Neural progenitor cell (in vitro differentiated cells): Measurements from ENCODE around the gene ZNF892. TPM values are rescaled to one million over a fixed set of nuclear protein-coding genes. Genes with fewer than 3 reads are reported as not detected.
"Not testable (repeated sequence)": the region's sequence is repeated elsewhere in the genome, so short reads cannot be mapped to it uniquely, and the experiment has no call there.

Experiments
- DNase-seq: peaks from one replicate; pipeline ENCODE4 v3.0.0-alpha.2; 2016; ENCODE audit warnings: low spot score
- H2AFZ ChIP-seq: fragments of 200-600 bp; sonication (generic); replicated peaks from 2 replicates; pipeline ENCODE4 v1.6.1; 2016; ENCODE audit warnings: antibody characterized with exemption
- H3F3A ChIP-seq: fragments of 200-600 bp; sonication (generic); 2 replicates; pipeline ENCODE4 v1.6.1; 2016; ENCODE audit warnings: antibody characterized with exemption, low read depth
- H3K27ac ChIP-seq: fragments of 200-600 bp; sonication (generic); 2 replicates; pipeline ENCODE4 v1.5.1; 2016; ENCODE audit warnings: mild to moderate bottlenecking
- H3K27me3 ChIP-seq: fragments of 200-600 bp; sonication (generic); 2 replicates; pipeline ENCODE4 v1.6.1; 2016; ENCODE audit warnings: mild to moderate bottlenecking, moderate library complexity
- H3K36me3 ChIP-seq: fragments of 200-600 bp; sonication (generic); 2 replicates; pipeline ENCODE4 v1.5.1; 2016
- H3K4me1 ChIP-seq: fragments of 200-600 bp; sonication (generic); 2 replicates; pipeline ENCODE4 v1.6.1; 2016; ENCODE audit warnings: mixed run types
- H3K4me2 ChIP-seq: fragments of 200-600 bp; sonication (generic); 2 replicates; pipeline ENCODE4 v1.6.1; 2016
- H3K4me3 ChIP-seq: fragments of 200-600 bp; sonication (generic); 2 replicates; pipeline ENCODE4 v1.5.1; 2016
- H3K79me2 ChIP-seq: fragments of 200-600 bp; sonication (generic); 2 replicates; pipeline ENCODE4 v1.6.1; 2016; ENCODE audit warnings: low read depth
- H3K9ac ChIP-seq: fragments of 200-600 bp; sonication (generic); 2 replicates; pipeline ENCODE4 v1.6.1; 2016
- H3K9me3 ChIP-seq: fragments of 200-600 bp; sonication (generic); 2 replicates; pipeline ENCODE4 v1.5.1; 2016; ENCODE audit warnings: low read depth
- H4K20me1 ChIP-seq: fragments of 200-600 bp; sonication (generic); 2 replicates; pipeline ENCODE4 v1.6.1; 2016; ENCODE audit warnings: low read depth
- H3K27ac Mint-ChIP-seq: 3 replicates; pipeline ENCODE4 v1.8.0; 2021; ENCODE audit warnings: mixed read lengths
- H3K27me3 Mint-ChIP-seq: 2 replicates; pipeline ENCODE4 v1.8.0; 2022; ENCODE audit warnings: low read depth, mild to moderate bottlenecking, inconsistent platforms, moderate library complexity, mixed read lengths; ENCODE audit not compliant: insufficient read depth
- H3K36me3 Mint-ChIP-seq: 3 replicates; pipeline ENCODE4 v1.8.0; 2021; ENCODE audit warnings: mixed read lengths
- H3K4me1 Mint-ChIP-seq: 3 replicates; pipeline ENCODE4 v1.8.0; 2021; ENCODE audit warnings: mixed read lengths
- H3K4me3 Mint-ChIP-seq: 3 replicates; pipeline ENCODE4 v1.8.0; 2021; ENCODE audit warnings: mild to moderate bottlenecking, moderate library complexity, mixed read lengths
- H3K9me3 Mint-ChIP-seq: 3 replicates; pipeline ENCODE4 v1.8.0; 2020; ENCODE audit warnings: mixed read lengths
- CTCF ChIP-seq: fragments of 200-600 bp; sonication (generic); IDR thresholded peaks from 2 replicates; pipeline ENCODE4 v1.5.1; 2017; ENCODE audit warnings: antibody characterized with exemption, mild to moderate bottlenecking
- EZH2 ChIP-seq: fragments of 200-600 bp; sonication (generic); IDR thresholded peaks from 2 replicates; pipeline ENCODE4 v1.6.1; 2017; ENCODE audit warnings: antibody characterized with exemption, mild to moderate bottlenecking, moderate library complexity
- EZH2phosphoT487 ChIP-seq: fragments of 200-600 bp; sonication (generic); IDR thresholded peaks from 2 replicates; pipeline ENCODE4 v1.6.1; 2017; ENCODE audit warnings: antibody characterized with exemption
- total RNA-seq: library from RNA; depleted of rRNA; stranded (reverse); fragments of >200 nt; gene quantifications from 2 replicates; pipeline ENCODE4 v1.2.3, GENCODE V29; 2015; ENCODE audit warnings: low replicate concordance

The ZNF892 gene
- total RNA-seq, 1 donor from 2014 or later = 20.6 TPM

- H3K27me3 Mint-ChIP-seq = peaks cover 2% of the 10 kb centered on the region
Measured at GRCh38 chr2:95240091-95240490, 32.8 kb downstream of the ZNF892 start.

GRCh38 chr2:95240556-95240955 lies 33.2 kb downstream of the ZNF892 start:
- Histone ChIP-seq H3K36me3 (no peaks in the 10 kb centered on the region), H3K79me2 (no peaks in the 10 kb centered on the region), H3K27ac (no peak overlapping the region), H3K4me1 (no peaks in the 10 kb centered on the region), H3F3A (no peaks in the 10 kb centered on the region), H4K20me1 (no peaks in the 10 kb centered on the region), H3K9me3 (peaks cover 10% of the 10 kb centered on the region), H2AFZ (no peak overlapping the region), H3K4me3 (no peak overlapping the region), H3K4me2 (no peak overlapping the region), H3K9ac (no peak overlapping the region), H3K27me3 (no peaks in the 10 kb centered on the region)
- Mint-ChIP-seq H3K4me1 (no peaks in the 10 kb centered on the region), H3K27me3 (peaks cover 2% of the 10 kb centered on the region), H3K36me3 (peaks cover 9% of the 10 kb centered on the region), H3K9me3 (peaks cover 59% of the 10 kb centered on the region), H3K27ac (no peak overlapping the region), H3K4me3 (no peak overlapping the region)
- TF ChIP-seq CTCF = no peak
- TF ChIP-seq EZH2 = no peak
- TF ChIP-seq EZH2phosphoT487 = no peak
- no peak for DNase-seq

More at GRCh38 chr2:95240091-95240490, 32.8 kb downstream of the ZNF892 start:
- Histone ChIP-seq H3K4me2 (no peak overlapping the region), H2AFZ (no peak overlapping the region), H3K27me3 (no peaks in the 10 kb centered on the region), H4K20me1 (no peaks in the 10 kb centered on the region), H3F3A (no peaks in the 10 kb centered on the region), H3K36me3 (no peaks in the 10 kb centered on the region), H3K4me1 (no peaks in the 10 kb centered on the region), H3K27ac (no peak overlapping the region), H3K79me2 (no peaks in the 10 kb centered on the region), H3K9me3 (peaks cover 10% of the 10 kb centered on the region), H3K9ac (no peak overlapping the region), H3K4me3 (no peak overlapping the region)
- H3K4me3 Mint-ChIP-seq = no peak overlapping the region
- no peak for TF ChIP-seq EZH2phosphoT487
- no peak for TF ChIP-seq EZH2
- no peak for TF ChIP-seq CTCF
- H3K4me1 Mint-ChIP-seq = no peaks in the 10 kb centered on the region
- no peak overlapping the region for H3K27ac Mint-ChIP-seq
- peaks cover 59% of the 10 kb centered on the region for H3K9me3 Mint-ChIP-seq
- H3K36me3 Mint-ChIP-seq = peaks cover 8% of the 10 kb centered on the region
- no peak for DNase-seq

GRCh38 chr2:95242084-95242483 lies 34.8 kb downstream of the ZNF892 start:
- H3K9me3 Mint-ChIP-seq = peaks cover 62% of the 10 kb centered on the region
- H3K27ac Mint-ChIP-seq, H3K4me3 ChIP-seq: not testable (repeated sequence)

More at GRCh38 chr2:95242084-95242483, 34.8 kb downstream of the ZNF892 start:
- not testable (repeated sequence) for H2AFZ ChIP-seq, H3K36me3 ChIP-seq, H3K27me3 ChIP-seq, DNase-seq, H4K20me1 ChIP-seq, H3K36me3 Mint-ChIP-seq, H3K4me1 ChIP-seq, H3K9me3 ChIP-seq, H3K4me3 Mint-ChIP-seq, H3K27me3 Mint-ChIP-seq, H3K4me1 Mint-ChIP-seq, H3K79me2 ChIP-seq, H3K27ac ChIP-seq, H3F3A ChIP-seq, H3K9ac ChIP-seq, H3K4me2 ChIP-seq

Other genes with a start within 250 kb of the ZNF892 start
- gene MAL, start 181.8 kb upstream of the ZNF892 start, total RNA-seq = not detected in 2 replicates
- gene MRPS5, start 85.7 kb upstream of the ZNF892 start, total RNA-seq = 56.2 and 75.2 TPM in 2 replicates
- 24.0 and 28.7 TPM in 2 replicates for gene ZNF514, start 47.7 kb upstream of the ZNF892 start, total RNA-seq
- gene ZNF2, start 41.7 kb upstream of the ZNF892 start, total RNA-seq = 5.1 and 5.2 TPM in 2 replicates
- 0.95 and 2.4 TPM in 2 replicates for gene PROM2, start 66.9 kb downstream of the ZNF892 start, total RNA-seq
- gene KCNIP3, start 89.8 kb downstream of the ZNF892 start, total RNA-seq = 0.64 and 1.1 TPM in 2 replicates
- 36.4 and 37.0 TPM in 2 replicates for gene FAHD2A, start 195.2 kb downstream of the ZNF892 start, total RNA-seq